Left lung (tissue), 10 donors: ENCODE data around the gene L1CAM. TPM values are rescaled to one million over a fixed set of nuclear protein-coding genes. Genes with fewer than 3 reads are reported as not detected.

Experiments
- ATAC-seq: fragments of 200-7000 bp; cut with Tn5 transposase; one replicate; pipeline ENCODE4 v1.9.1; 2020; ENCODE audit warnings: moderate library complexity
- DNase-seq, 4 donors: peaks; one replicate each; pipeline ENCODE4 v3.0.0-alpha.2; 2013 to 2020
- H3K27ac ChIP-seq, 2 donors: fragments of 200-600 bp; sonication (generic) in 1 of 2; one replicate each; pipeline versions ENCODE4 v1.5.0 to v1.8.0; 2020 to 2021
- H3K27me3 ChIP-seq, 2 donors: fragments of 200-600 bp; sonication (generic) in 1 of 2; one replicate each; pipeline versions ENCODE4 v1.5.0 to v1.8.0; 2020 to 2021
- H3K36me3 ChIP-seq, 2 donors: fragments of 200-600 bp; sonication (generic) in 1 of 2; one replicate each; pipeline versions ENCODE4 v1.5.0 to v1.8.0; 2020 to 2021
- H3K4me1 ChIP-seq, 2 donors: fragments of 200-600 bp; one replicate each; pipeline ENCODE4 v1.8.0; 2021
- H3K4me3 ChIP-seq, 2 donors: fragments of 200-600 bp; sonication (generic) in 1 of 2; one replicate each; pipeline versions ENCODE4 v1.5.0 to v1.8.0; 2020 to 2021; ENCODE audit warnings: mild to moderate bottlenecking in 1 of 2
- H3K9me3 ChIP-seq, 2 donors: fragments of 200-600 bp; sonication (generic) in 1 of 2; one replicate each; pipeline versions ENCODE4 v1.5.0 to v1.8.0; 2020 to 2021
- CTCF ChIP-seq, 2 donors: fragments of 200-600 bp; sonication (generic) in 1 of 2; IDR thresholded peaks; one replicate each; pipeline versions ENCODE4 v1.5.0 to v1.8.0; 2021; ENCODE audit warnings: antibody characterized with exemption in 2 of 2
- intact Hi-C, 2 donors: fragments of 100-400 bp; cut with DNase I; formaldehyde crosslinking; loops; one replicate each; pipeline versions ENCODE4 v1.11.2 to v1.14.2; 2022
- polyA plus RNA-seq, 6 donors: library from polyadenylated mRNA; unstranded; fragments of 120-200 nt; gene quantifications; one replicate each; pipeline ENCODE4 v1.2.1, GENCODE V29; 2013; ENCODE audit not compliant: insufficient read length in 6 of 6
- total RNA-seq, 2 donors: library from RNA; stranded (reverse); fragmentation: NEBNext Ultra II Directional; extraction: Animal tissue kit (Norgen Biotek cat#: 25700); gene quantifications; one replicate each; pipeline ENCODE4 v1.2.1, GENCODE V29; 2021
- donor health status: DM: no; HTN: yes; CAD: no.
- donor health status: DM: no; HTN: no; CAD: no.

The L1CAM gene
- total and polyA plus RNA-seq, 8 donors = 0.27 to 0.86 (median 0.53) TPM

GRCh38 chrX:153924149-153924861, 38.3 kb upstream of the L1CAM start:
- Histone ChIP-seq H3K27me3 (no peaks in the 10 kb centered on the region), H3K27ac (peak overlapping the region; percentile 67 to 97), H3K4me1 (peaks cover 4 to 40% of the 10 kb centered on the region in 2 donors), H3K36me3 (peaks cover 0 to 17% of the 10 kb centered on the region in 2 donors), H3K9me3 (no peaks in the 10 kb centered on the region), H3K4me3 (peak overlapping the region in 1 of 2 donors; percentile 57)
- peak in 2 of 4 donors; percentile 44 to 57 for DNase-seq
- intact Hi-C loops = no loop called here
- peak in 1 of 2 donors; percentile 20 for TF ChIP-seq CTCF (IDR thresholded peaks at IDR 0.05)
- no peak for ATAC-seq

- H3K36me3 ChIP-seq = peaks cover 0 to 28% of the 10 kb centered on the region in 2 donors
- H3K9me3 ChIP-seq = no peaks in the 10 kb centered on the region
- peak in 1 of 2 donors; percentile 39 for TF ChIP-seq CTCF (IDR thresholded peaks at IDR 0.05)
- H3K27me3 ChIP-seq = no peaks in the 10 kb centered on the region
- peak overlapping the region in 1 of 2 donors; percentile 57 for H3K4me3 ChIP-seq
- peak in 3 of 4 donors; percentile 70 to 87 (median 74) for DNase-seq
- peaks cover 4 to 31% of the 10 kb centered on the region in 2 donors for H3K4me1 ChIP-seq
- intact Hi-C loops = no loop called here
- peak; percentile 48 for ATAC-seq
- H3K27ac ChIP-seq = peak overlapping the region in 1 of 2 donors; percentile 97
These were observed 37.2 kb upstream of the L1CAM start for GRCh38 chrX:153922932-153923857.

GRCh38 chrX:153921511-153922446, 35.8 kb upstream of the L1CAM start:
- ATAC-seq = no peak
- peak in 1 of 4 donors; percentile 57 for DNase-seq
- no peaks in the 10 kb centered on the region for H3K27me3 ChIP-seq
- intact Hi-C loops = no loop called here
- peaks cover 4 to 31% of the 10 kb centered on the region in 2 donors for H3K4me1 ChIP-seq
- H3K9me3 ChIP-seq = no peaks in the 10 kb centered on the region
- TF ChIP-seq CTCF (IDR thresholded peaks at IDR 0.05) = no peak
- H3K4me3 ChIP-seq = peak overlapping the region in 1 of 2 donors; percentile 57
- peaks cover 0 to 41% of the 10 kb centered on the region in 2 donors for H3K36me3 ChIP-seq
- H3K27ac ChIP-seq = peak overlapping the region in 1 of 2 donors; percentile 97

GRCh38 chrX:153921070-153921469, 35.1 kb upstream of the L1CAM start:
- peak in 1 of 4 donors; percentile 42 for DNase-seq
- intact Hi-C loops = no loop called here
- no peaks in the 10 kb centered on the region for H3K27me3 ChIP-seq
- peak overlapping the region in 1 of 2 donors; percentile 97 for H3K27ac ChIP-seq
- peaks cover 4 to 31% of the 10 kb centered on the region in 2 donors for H3K4me1 ChIP-seq
- H3K9me3 ChIP-seq = no peaks in the 10 kb centered on the region
- ATAC-seq = no peak
- peaks cover 0 to 46% of the 10 kb centered on the region in 2 donors for H3K36me3 ChIP-seq
- H3K4me3 ChIP-seq = no peak overlapping the region
- TF ChIP-seq CTCF (IDR thresholded peaks at IDR 0.05) = no peak
